Kidney (tissue), 14 donors: ENCODE data around the gene MSRB3. TPM values are rescaled to one million over a fixed set of nuclear protein-coding genes. Genes with fewer than 3 reads are reported as not detected.
A peak's percentile ranks its signal among the peaks of the same experiment; 100 is the strongest.

Experiments used
- DNase-seq, 5 donors: peaks; one replicate each; pipeline ENCODE4 v3.0.0-alpha.2; 2013 to 2020
- FAIRE-seq: peaks from 2 replicates; lab custom pipeline; 2012; peaks lifted over from hg19 to GRCh38; lab: Jason Lieb, UNC
- H3K27ac ChIP-seq, 2 donors: one replicate each; pipeline ENCODE4 v1.7.0; 2013; ENCODE audit warnings: low read depth in 2 of 2, low read length in 2 of 2, inconsistent platforms in 1 of 2
- H3K27me3 ChIP-seq: one replicate; pipeline ENCODE4 v1.7.1; 2013; ENCODE audit warnings: low read length, inconsistent platforms; ENCODE audit not compliant: control insufficient read depth, insufficient read depth
- H3K36me3 ChIP-seq, 3 donors: one replicate each; pipeline versions ENCODE4 v1.7.0 to v1.7.1; 2013; ENCODE audit warnings: low read length in 3 of 3, control low read depth in 1 of 3, inconsistent platforms in 1 of 3; ENCODE audit not compliant: insufficient read depth in 3 of 3, control insufficient read depth in 2 of 3
- H3K4me1 ChIP-seq, 3 donors: one replicate each; pipeline versions ENCODE4 v1.7.0 to v1.7.1; 2013; ENCODE audit warnings: low read length in 3 of 3, inconsistent platforms in 1 of 3, low read depth in 1 of 3; ENCODE audit not compliant: control insufficient read depth in 2 of 3, insufficient read depth in 2 of 3
- H3K4me3 ChIP-seq, 3 donors: one replicate each; pipeline versions ENCODE4 v1.7.0 to v1.8.1; 2013; ENCODE audit warnings: low read length in 3 of 3, control low read depth in 1 of 3, inconsistent platforms in 1 of 3
- H3K9ac ChIP-seq, 3 donors: one replicate each; pipeline versions ENCODE4 v1.7.0 to v1.7.1; 2013; ENCODE audit warnings: low read length in 3 of 3, control low read depth in 1 of 3, inconsistent platforms in 1 of 3
- H3K9me3 ChIP-seq, 3 donors: one replicate each; pipeline versions ENCODE4 v1.7.0 to v1.7.1; 2013; ENCODE audit warnings: low read length in 3 of 3, control low read depth in 1 of 3, inconsistent platforms in 1 of 3; ENCODE audit not compliant: control insufficient read depth in 2 of 3, insufficient read depth in 1 of 3
- intact Hi-C: fragments of 100-400 bp; cut with DNase I; formaldehyde crosslinking; loops from one replicate; pipeline ENCODE4 v1.11.1; 2022
- polyA plus RNA-seq: library from polyadenylated mRNA; stranded (reverse); fragments of 350-450 nt; fragmentation: Illumina TruSeq; extraction: RNeasy Lipid Tissue Mini Kit (QIAGEN cat#74804); gene quantifications from one replicate; pipeline ENCODE4 v1.2.3, GENCODE V29; 2014; ENCODE audit warnings: low read depth, low replicate concordance; ENCODE audit not compliant: insufficient read depth
- total RNA-seq: library from RNA; stranded (reverse); fragmentation: NEBNext Ultra II Directional; extraction: Animal tissue kit (Norgen Biotek cat#: 25700); gene quantifications from one replicate; pipeline ENCODE4 v1.2.1, GENCODE V29; 2021
- TF ChIP-seq, protein P1 (sequence below): IDR thresholded peaks from 3 replicates; pipeline ENCODE4 v1.5.1; 2012; ENCODE audit warnings: mild to moderate bottlenecking, moderate library complexity, borderline replicate concordance; ENCODE audit not compliant: insufficient read depth; ENCODE audit errors: extremely low read depth
- donor health status: control.
- donor health status: control.
- donor health status: control.
- donor health status: control.
- donor health status: control.
- donor health status: DM: yes; HTN: yes; CAD: no.
- donor health status: Normal renal cell carcinoma (clear cell type).

The MSRB3 gene
- total and polyA plus RNA-seq, 2 donors from 2014 or later: 10.3 to 35.9 TPM

DNA sequence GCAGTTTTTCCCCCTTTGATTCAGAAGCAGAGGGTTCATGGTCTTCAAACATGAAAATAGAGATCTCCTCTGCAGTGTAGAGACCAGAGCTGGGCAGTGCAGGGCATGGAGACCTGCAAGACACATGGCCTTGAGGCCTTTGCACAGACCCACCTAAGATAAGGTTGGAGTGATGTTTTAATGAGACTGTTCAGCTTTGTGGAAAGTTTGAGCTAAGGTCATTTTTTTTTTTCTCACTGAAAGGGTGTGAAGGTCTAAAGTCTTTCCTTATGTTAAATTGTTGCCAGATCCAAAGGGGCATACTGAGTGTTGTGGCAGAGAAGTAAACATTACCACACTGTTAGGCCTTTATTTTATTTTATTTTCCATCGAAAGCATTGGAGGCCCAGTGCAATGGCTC, 185.1 kb downstream of the MSRB3 start:
- Histone ChIP-seq H3K36me3 (no peaks in the 10 kb centered on the region), H3K9ac (no peak overlapping the region), H3K9me3 (no peaks in the 10 kb centered on the region), H3K4me3 (no peak overlapping the region), H3K27me3 (no peaks in the 10 kb centered on the region), H3K27ac (no peak overlapping the region), H3K4me1 (peaks cover 0 to 9% (median 0%) of the 10 kb centered on the region in 3 donors)
- TF ChIP-seq, protein P1, sequence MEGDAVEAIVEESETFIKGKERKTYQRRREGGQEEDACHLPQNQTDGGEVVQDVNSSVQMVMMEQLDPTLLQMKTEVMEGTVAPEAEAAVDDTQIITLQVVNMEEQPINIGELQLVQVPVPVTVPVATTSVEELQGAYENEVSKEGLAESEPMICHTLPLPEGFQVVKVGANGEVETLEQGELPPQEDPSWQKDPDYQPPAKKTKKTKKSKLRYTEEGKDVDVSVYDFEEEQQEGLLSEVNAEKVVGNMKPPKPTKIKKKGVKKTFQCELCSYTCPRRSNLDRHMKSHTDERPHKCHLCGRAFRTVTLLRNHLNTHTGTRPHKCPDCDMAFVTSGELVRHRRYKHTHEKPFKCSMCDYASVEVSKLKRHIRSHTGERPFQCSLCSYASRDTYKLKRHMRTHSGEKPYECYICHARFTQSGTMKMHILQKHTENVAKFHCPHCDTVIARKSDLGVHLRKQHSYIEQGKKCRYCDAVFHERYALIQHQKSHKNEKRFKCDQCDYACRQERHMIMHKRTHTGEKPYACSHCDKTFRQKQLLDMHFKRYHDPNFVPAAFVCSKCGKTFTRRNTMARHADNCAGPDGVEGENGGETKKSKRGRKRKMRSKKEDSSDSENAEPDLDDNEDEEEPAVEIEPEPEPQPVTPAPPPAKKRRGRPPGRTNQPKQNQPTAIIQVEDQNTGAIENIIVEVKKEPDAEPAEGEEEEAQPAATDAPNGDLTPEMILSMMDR: no peak
- intact Hi-C loops: no loop called here
- FAIRE-seq (no peak), DNase-seq (no peak)

DNA sequence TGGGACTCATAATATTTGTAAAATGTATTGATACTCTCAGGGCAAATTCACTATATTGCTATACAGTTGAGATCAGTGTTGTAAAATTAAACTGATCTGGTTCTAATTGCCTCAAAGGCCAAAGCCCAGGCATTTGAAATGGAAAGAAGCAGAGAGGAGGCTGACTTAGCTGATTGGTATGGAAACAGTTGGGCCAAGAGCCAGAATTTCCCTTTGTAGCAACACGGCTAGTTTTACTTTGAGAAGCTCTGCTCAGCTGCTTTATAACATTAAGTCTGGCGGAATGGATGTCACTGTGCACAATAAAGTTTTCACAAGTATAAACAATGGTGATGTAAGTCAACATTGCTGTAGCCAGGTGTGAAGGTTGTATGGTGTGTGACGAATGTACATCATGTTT, 186.4 kb downstream of the MSRB3 start:
- peak in 2 of 5 donors; percentile 62 to 89 for DNase-seq

DNA sequence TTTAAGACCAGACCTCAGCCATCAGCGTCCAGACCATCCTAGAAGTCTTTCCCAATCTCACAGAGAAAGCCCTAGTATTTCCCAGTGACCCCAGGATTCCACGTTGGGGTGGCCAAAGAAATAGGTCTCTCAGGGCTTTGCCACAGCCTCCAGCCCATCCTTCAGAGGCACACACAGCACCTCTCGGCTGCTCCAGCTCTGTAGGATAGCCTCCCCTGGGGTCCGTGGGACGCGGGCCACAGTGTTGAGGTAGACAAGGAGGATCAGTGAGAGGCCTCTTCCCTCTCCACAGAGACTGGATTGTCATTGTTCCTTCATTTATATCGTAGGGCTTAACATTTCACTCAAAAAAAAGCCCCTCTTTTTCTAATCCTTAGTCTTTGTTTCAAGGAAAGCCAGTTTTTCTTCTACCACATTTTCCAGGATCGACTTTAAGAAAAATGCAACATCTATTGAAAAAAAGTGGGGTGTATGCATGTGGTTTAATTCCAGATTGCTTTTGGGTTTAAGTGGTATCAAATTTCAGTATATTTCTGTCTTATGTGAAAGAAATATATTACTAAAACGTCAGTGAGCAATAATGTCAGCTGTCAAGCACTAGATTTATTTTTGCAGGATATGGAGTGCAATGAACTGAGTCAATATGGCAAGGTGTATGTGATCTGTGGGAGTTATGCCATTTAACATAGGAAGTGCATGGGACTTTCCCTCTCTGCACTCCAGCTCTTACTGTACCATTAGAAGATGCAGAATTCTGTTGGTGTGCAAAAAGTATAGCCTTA, 187.5 kb downstream of the MSRB3 start:
- Histone ChIP-seq H3K36me3 (no peaks in the 10 kb centered on the region), H3K9me3 (no peaks in the 10 kb centered on the region), H3K9ac (no peak overlapping the region), H3K4me3 (no peak overlapping the region), H3K27me3 (no peaks in the 10 kb centered on the region), H3K4me1 (no peaks in the 10 kb centered on the region), H3K27ac (no peak overlapping the region)
- FAIRE-seq: no peak
- TF ChIP-seq, protein P1: no peak
- intact Hi-C loops: no loop called here
- no peak for DNase-seq

More for the DNA sequence above, 186.4 kb downstream of the MSRB3 start:
- peaks cover 0 to under 1% (median 0%) of the 10 kb centered on the region in 3 donors for H3K4me1 ChIP-seq
- H3K27ac ChIP-seq: no peak overlapping the region
- TF ChIP-seq, protein P1: no peak
- H3K9me3 ChIP-seq: no peaks in the 10 kb centered on the region
- no peak overlapping the region for H3K9ac ChIP-seq
- H3K36me3 ChIP-seq: no peaks in the 10 kb centered on the region
- FAIRE-seq: no peak
- H3K27me3 ChIP-seq: no peaks in the 10 kb centered on the region
- intact Hi-C loops: no loop called here
- H3K4me3 ChIP-seq: no peak overlapping the region
